Measurements from ENCODE around the gene DISC1.
A peak's percentile ranks its signal among the peaks of the same experiment; 100 is the strongest.

DNA sequence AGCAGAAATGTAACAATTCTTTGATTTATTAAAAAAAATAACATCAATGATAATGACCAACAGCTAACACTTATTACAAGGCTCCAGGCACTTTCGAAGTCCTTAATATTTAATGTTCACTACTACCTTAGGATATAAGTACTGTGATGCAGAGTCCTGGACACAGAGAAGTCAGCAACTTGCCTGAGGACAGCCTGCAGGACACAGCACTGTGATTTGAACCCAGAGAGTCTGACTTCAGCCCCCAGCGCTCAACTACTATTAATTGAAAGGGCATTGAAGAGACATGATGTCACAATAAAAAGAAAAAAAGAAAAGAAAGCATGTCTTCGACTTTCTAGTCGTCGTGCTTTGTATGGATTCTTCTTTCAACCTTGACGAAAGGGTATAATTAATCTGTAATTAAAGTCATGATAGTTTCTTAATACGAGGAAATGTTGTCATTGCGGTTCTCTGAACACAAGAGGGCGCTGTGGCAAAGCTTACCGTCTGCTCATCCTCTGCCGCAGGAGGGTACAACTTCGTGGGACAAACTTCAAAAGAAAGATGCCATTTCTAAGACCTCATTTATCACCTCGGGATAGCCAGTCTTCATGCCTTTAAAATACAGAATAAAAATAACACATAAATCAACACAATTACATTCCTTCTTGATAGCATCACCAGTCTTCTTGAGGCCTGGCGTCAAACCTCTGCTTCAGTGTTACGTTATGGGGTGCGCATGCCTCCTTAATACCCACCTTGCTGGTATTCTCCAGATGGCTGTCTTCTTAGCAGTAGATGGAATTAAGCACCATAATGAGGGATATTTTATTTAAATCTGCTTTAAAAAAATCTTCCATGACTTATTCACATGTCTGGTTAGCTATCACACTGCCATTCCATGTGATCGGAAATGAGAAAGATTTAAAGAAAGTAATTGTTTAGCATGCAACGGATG is 240.1 kb downstream of the DISC1 start:
- TF ChIP-seq CTCF (IDR thresholded peaks at IDR 0.05) (peak; percentile 37 to 84 (median 78)), POLR2AphosphoS5 (IDR thresholded peaks at IDR 0.05; ENCODE audit: insufficient read depth in 1 of 2, low read depth in 1 of 2) (no peak), POLR2A (IDR thresholded peaks at IDR 0.05) (no peak)

All from vagina (tissue), 2 donors.